ENCODE data around the gene NOTO.

The NOTO gene

GRCh38 chr2:73203055-73203681 lies 794 bp downstream of the NOTO start:
- peak; percentile 16 for DNase-seq

- DNase-seq, result no peak
Observed at GRCh38 chr2:73205611-73206010, 3.2 kb downstream of the NOTO start.

GRCh38 chr2:73208258-73208657 lies 5.9 kb downstream of the NOTO start:
- DNase-seq, result no peak

- no peak for DNase-seq
Observed at GRCh38 chr2:73210019-73210418, 7.6 kb downstream of the NOTO start.

- DNase-seq, result no peak
Observed at GRCh38 chr2:73210696-73211095, 8.3 kb downstream of the NOTO start.

GRCh38 chr2:73212098-73212447 lies 9.7 kb downstream of the NOTO start:
- no peak for DNase-seq

GRCh38 chr2:73212448-73213176 lies 10.2 kb downstream of the NOTO start:
- peak; percentile 85 for DNase-seq

- peak; percentile 95 for DNase-seq
Observed at GRCh38 chr2:73214120-73215035, 12.0 kb downstream of the NOTO start, which contains the start of gene SMYD5. SMYD5 (plus strand) TSS chr2:73214245; CDS start chr2:73214267, 22 bp downstream.

- no peak for DNase-seq
Observed at GRCh38 chr2:73215254-73215653, 12.9 kb downstream of the NOTO start.

GRCh38 chr2:73217160-73217559 lies 14.8 kb downstream of the NOTO start:
- DNase-seq, result no peak

GRCh38 chr2:73217826-73218225 lies 15.5 kb downstream of the NOTO start:
- DNase-seq, result no peak

- no peak for DNase-seq
Observed at GRCh38 chr2:73218298-73218697, 15.9 kb downstream of the NOTO start.

- DNase-seq, result no peak
Observed at GRCh38 chr2:73223821-73224220, 21.4 kb downstream of the NOTO start.

- no peak for DNase-seq
Observed at GRCh38 chr2:73225513-73226360, 23.4 kb downstream of the NOTO start.

GRCh38 chr2:73227086-73227485 lies 24.7 kb downstream of the NOTO start:
- DNase-seq, result no peak

GRCh38 chr2:73228631-73229030 lies 26.3 kb downstream of the NOTO start:
- DNase-seq, result no peak

GRCh38 chr2:73232403-73233153 lies 30.2 kb downstream of the NOTO start:
- peak; percentile 59 for DNase-seq

- DNase-seq, result peak; percentile 95
Observed at GRCh38 chr2:73233154-73233931, 31.0 kb downstream of the NOTO start, which contains the start of gene PRADC1. PRADC1 (minus strand) TSS chr2:73233239; CDS start chr2:73233160, 79 bp downstream.

GRCh38 chr2:73233932-73234832 lies 31.8 kb downstream of the NOTO start, which contains the start of gene CCT7:
CCT7 (plus strand) TSS chr2:73234308; CDS start chr2:73234379, 71 bp downstream.
- DNase-seq, result peak; percentile 88
